Suppressor macrophage treated with lipopolysaccharide for 4 hours (primary cell): ENCODE measurements around the gene MORN1.

Experiments
- DNase-seq: peaks from one replicate; pipeline ENCODE4 v3.0.0-alpha.2; 2020

The MORN1 gene

DNA sequence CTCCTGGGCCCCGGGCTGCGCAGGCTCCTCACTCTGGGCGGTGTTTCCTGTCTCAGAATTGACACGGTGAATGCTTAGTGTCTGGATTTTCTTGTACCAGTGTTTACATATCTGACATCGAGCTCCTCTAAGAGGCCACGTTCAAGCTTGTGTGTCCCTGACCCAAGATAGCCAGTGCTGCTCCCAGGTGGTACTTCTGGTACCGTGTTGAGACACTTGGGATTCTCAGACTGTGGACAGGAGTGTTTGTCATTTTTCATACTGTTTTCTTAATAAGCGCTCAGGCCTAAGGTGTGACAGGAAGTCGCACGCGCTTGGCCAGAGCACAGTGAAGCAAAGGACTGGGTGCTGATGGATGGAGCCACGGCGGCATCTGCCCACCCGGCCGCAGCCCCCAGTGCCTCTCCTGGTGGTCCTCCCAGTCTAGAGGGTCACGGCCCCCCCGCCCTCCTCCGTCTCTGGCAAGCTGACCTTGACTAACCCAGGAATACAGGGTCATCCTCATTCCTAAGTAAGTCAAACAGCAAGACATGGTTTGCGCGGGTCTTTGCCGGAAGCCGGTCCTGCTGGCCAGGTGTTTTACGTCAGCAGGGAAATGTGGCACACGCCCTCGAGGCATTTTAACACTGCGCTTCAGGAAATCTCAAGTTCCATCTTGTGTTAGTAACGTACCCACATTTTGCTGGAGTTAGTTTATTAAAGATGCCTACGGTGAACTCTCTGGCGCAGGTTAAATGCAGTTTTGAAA lies 13.0 kb upstream of the MORN1 start:
- DNase-seq, result no peak

DNA sequence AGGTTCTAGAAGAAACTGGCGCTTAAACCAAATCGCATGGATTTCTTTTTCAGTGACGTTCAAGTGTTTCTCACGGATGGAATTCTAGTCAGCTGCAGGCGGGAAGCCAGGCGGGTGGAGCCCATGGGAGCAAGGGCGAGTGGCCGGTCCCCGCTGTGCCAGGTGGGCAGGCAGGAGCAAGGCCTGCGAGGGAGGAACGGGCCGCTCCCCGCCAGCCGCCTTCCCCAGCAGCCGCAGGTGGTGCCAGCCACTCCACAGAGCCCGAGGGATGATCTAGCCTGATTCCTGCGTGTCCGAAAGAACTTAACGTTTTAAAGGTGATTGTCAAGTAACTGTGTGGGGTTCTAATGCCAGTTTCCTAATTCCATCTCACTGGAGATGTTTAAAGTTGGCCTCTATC lies 11.9 kb upstream of the MORN1 start:
- no peak for DNase-seq

GRCh38 chr1:2402420-2402819 lies 11.1 kb upstream of the MORN1 start:
- no peak for DNase-seq

GRCh38 chr1:2400950-2401649 lies 9.7 kb upstream of the MORN1 start:
- DNase-seq, result no peak

DNA sequence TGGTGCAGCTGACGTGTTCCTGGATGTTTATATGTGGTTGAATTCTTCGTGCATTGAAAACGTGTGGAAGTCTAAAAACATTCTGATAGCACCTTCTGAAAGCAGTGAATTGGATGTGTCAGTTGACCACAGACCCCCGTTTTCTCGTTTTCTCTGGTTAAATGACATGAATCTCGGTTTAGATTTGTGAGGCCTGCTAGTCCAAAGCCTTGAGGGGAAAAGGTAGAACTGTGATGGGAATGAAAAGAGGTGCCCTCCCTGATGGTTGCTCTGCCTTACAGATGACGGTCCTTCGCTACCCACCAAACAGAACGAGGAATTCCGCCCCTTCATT lies 9.2 kb upstream of the MORN1 start:
- no peak for DNase-seq

DNA sequence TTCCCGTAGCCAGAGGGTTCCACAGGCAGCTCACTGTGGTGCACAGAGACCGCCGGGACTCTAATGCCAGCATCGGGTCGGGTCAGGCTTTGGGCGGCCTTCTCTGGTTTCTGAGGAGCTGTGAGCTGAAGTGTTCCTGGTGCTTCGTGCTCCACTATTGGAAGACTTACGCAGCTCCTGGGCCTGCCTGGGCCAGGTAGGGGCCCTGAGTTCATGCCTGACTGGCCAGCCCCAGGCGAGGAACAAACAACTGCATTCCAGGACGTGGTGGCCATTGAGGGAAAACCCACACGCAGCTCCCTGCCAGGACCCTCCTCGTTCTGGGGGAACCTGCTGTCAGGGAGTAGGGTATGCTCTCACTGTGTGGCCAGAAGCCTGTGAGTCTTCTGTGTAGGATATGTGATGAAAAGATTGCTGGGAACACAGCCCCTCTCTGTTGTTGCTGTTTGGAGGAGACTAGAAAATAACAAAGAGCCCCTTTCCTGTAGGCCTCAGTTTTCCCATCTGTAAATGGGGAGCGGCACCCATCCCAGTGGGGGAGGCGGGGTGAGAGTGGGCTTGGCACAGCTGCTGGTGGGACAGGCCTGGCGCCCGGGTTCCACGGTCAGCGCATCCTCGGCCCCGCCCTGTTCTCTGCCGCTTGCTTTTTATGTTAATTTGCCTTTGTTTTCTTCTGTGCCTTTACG lies 8.7 kb upstream of the MORN1 start:
- no peak for DNase-seq

- DNase-seq, result no peak
Observed at GRCh38 chr1:2398871-2399270, 7.5 kb upstream of the MORN1 start.

DNA sequence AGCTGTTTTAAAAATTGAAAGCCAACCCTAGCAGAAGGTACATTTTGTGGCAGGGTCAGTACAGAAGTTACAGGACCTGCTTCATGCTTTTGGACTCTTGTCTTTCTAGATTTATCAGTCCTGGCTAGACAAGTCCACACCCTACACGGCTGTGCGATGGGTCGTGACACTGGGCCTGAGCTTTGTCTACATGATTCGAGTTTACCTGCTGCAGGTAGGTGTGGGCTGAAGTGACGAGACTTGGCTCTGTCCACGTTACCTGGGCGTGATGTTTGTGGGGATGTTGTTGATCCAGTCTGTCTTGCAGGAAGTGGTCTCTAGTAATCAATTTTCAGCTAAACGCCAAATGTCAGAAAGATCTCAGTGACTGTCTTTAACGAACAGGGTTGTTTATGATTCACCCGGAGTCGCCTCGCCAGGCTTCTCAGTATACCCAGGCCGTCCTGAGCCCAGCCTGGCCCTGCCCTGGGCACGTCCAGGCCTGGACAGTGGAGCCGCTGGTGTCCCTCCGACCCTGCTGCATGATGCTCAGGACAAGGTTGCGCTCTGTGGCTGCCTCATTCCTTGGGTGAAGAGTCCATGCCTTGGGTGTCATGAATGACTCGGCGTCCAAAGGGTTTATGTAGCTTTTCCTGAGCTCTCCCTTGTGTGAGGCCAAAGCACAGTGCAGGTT lies 5.8 kb upstream of the MORN1 start:
- no peak for DNase-seq

- no peak for DNase-seq
Observed at GRCh38 chr1:2396476-2396875, 5.1 kb upstream of the MORN1 start.

GRCh38 chr1:2396059-2396458 lies 4.7 kb upstream of the MORN1 start:
- no peak for DNase-seq

- DNase-seq, result no peak
Observed at GRCh38 chr1:2395245-2395644, 3.9 kb upstream of the MORN1 start.

GRCh38 chr1:2394761-2395160 lies 3.4 kb upstream of the MORN1 start:
- DNase-seq, result no peak

DNA sequence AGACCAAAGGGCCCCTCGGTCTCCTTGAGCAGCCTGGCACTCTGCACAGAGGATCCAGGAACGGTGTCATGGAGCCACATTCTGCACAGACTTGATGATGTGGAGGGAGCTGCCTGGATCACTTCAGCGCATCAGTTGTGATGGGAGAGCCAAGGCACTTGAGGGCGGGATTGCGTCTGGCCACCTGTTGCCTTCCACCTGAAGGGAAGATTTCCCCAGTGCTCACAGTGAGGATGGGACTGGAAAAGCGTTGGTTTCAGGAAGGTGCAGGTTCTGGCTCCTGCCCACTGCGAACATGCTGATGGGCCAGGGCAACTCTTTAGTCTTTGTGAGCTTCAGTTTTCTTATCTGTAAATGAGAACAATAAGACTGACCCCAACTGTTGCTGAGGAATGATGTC lies 2.9 kb upstream of the MORN1 start:
- no peak for DNase-seq

- DNase-seq, result no peak
Observed at GRCh38 chr1:2393471-2393877, 2.1 kb upstream of the MORN1 start.

DNA sequence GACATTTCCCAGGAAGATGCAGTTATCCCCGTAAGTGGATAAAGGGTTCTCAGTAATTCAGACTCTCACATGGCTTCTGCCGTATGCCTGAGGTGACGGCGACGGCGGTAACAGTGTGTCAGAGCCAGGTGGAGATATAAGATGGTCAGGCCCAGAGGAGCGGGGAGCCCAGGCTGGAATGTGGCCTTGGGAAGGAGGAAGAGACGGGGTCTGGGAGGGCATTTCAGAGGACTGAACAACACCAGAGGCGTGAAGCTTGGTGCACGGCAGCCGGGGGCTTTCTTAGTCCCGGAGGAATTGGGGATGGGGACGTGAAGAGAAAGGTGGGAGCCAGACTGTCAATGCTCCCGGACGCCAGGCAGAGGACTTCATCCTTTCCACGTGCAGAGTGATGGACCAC lies 1.3 kb upstream of the MORN1 start:
- DNase-seq, result no peak

GRCh38 chr1:2391931-2392509 lies 666 bp upstream of the MORN1 start:
- no peak for DNase-seq

DNA sequence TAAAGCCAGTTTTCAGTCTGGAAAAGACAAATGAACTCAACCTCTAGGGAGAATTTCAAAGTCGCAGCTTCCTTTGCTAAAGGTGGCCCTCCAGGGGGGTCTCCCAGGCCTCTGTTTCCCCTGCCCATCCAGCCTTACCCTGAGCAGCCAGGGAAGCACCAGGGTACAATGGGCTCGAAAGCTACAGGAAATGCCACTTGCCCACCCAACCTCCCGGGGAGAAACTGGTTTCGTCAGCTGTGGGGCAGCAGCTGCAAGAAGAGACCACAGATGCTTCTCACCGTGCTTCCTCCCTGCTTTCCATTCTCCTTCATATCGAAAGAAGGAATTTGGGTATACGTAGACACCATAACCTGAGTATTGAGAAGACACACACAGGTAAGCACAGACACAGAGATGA lies 1.7 kb downstream of the MORN1 start:
- DNase-seq, result no peak

- no peak for DNase-seq
Observed at GRCh38 chr1:2388004-2388913, 3.1 kb downstream of the MORN1 start.

- DNase-seq, result no peak
Observed at GRCh38 chr1:2386636-2387611, 4.4 kb downstream of the MORN1 start.

DNA sequence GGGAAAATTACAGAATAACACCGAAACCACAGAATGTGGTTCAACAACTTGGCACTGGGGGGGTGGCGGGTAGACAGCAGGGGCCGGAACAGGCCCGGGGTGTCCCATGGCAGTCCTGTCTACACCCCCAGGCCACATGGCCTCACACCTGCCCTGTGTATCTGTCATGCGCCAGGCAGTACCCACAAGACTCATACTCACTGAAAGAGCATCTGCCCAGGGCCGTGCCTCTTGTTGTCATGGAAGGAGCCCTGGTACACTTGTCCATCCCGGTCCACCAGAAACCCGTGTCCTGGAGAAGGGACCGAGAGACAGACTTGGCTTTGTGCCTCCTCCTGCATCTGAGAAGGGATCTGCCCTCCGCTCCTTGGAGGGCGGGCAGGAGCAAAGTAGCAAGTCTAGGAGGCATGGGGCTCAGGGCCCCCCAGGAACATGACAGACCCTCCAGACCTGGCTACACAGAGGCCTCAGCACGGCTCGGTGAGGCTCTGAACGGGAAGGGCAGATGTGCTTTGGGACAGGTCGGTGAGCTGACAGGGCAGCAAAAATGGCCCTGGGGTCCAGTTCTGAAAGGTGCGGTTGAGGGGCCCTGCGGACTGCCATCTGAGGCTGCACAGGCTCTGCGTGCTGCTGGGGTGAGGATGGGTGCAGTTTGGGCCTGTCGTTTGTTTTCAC lies 5.6 kb downstream of the MORN1 start:
- no peak for DNase-seq
